Loucy (cell line): ENCODE results near the gene ARHGEF12.

Experiments
- CTCF ChIP-seq: fragments of 200-600 bp; sonication (generic); conservative IDR thresholded peaks from 2 replicates; pipeline ENCODE4 v1.5.1; 2014; ENCODE audit warnings: mild to moderate bottlenecking, antibody characterized with exemption, low read length
- EZH2phosphoT487 ChIP-seq: fragments of 200-600 bp; IDR thresholded peaks from 2 replicates; pipeline ENCODE4 v1.6.1; 2018; ENCODE audit warnings: antibody characterized with exemption, mild to moderate bottlenecking, moderate library complexity, borderline replicate concordance

- TF ChIP-seq CTCF = no peak
- TF ChIP-seq EZH2phosphoT487 = no peak
Observed at GRCh38 chr11:120332822-120333716, 3.1 kb upstream of the ARHGEF12 start.
